GM13977 (cell line): ENCODE results near the gene LCE1D.

Source experiments
- DNase-seq: peaks from one replicate; pipeline ENCODE4 v3.0.0; 2012; ENCODE audit warnings: low spot score
- in situ Hi-C: fragments of 300-500 bp; cut with MboI; formaldehyde crosslinking; loops from one replicate; pipeline ENCODE4 v1.12.0; 2022; ENCODE audit warnings: low sequenced_read_pairs, low pct_unique_long_range_greater_than_20kb, mixed read lengths, inconsistent platforms; ENCODE audit not compliant: unreplicated experiment
- TF ChIP-seq, protein P1 (sequence below): IDR thresholded peaks from 2 replicates; pipeline ENCODE4 v1.5.1; 2012; ENCODE audit warnings: mild to moderate bottlenecking, control low read depth; ENCODE audit not compliant: insufficient read depth; ENCODE audit errors: extremely low read depth, missing control alignments

LCE1D gene

DNA sequence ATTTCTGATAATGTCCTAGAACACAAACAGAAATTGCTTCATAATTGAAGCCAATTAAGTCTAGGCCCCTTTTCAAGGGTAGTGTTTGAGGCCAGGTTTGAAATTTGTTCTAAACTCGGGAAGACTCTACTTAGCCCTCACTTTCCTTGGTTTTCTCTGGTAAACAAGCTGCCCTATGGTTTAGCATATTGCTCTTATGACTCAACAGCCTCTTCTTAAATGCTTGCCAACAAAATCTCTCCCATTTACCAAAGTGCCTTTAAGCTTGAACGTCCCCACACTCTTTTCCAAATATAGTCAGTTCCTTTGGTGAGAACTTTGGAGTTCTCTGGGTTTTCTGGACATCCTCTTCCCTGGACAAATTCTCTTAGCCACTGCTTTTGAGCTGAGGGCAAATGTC is 40.3 kb downstream of the LCE1D start:
- TF ChIP-seq, protein P1, sequence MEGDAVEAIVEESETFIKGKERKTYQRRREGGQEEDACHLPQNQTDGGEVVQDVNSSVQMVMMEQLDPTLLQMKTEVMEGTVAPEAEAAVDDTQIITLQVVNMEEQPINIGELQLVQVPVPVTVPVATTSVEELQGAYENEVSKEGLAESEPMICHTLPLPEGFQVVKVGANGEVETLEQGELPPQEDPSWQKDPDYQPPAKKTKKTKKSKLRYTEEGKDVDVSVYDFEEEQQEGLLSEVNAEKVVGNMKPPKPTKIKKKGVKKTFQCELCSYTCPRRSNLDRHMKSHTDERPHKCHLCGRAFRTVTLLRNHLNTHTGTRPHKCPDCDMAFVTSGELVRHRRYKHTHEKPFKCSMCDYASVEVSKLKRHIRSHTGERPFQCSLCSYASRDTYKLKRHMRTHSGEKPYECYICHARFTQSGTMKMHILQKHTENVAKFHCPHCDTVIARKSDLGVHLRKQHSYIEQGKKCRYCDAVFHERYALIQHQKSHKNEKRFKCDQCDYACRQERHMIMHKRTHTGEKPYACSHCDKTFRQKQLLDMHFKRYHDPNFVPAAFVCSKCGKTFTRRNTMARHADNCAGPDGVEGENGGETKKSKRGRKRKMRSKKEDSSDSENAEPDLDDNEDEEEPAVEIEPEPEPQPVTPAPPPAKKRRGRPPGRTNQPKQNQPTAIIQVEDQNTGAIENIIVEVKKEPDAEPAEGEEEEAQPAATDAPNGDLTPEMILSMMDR: no peak
- DNase-seq: no peak
- in situ Hi-C loops: no loop called here

DNA sequence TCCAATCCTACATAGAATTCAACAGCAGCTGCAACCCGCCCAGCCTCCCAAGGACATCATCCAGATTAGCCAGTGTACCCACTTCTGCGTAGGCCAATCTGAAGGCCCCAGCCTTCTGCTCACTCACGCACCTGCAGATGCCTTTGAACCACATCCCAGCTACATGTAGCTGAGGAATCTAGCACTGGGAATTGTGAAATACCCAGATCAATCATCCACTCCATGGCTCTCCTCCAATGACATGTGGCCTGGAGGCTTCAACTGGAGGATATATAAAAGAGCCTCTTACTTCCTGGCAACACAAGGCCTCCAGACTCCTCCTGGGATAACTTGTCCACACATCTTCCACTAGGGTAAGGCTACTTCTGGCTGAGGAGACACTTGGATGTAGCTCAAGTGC is 46.0 kb downstream of the LCE1D start, which contains the start of gene LCE6A:
LCE6A (plus strand) TSS at position 301 of the 400 bp plus-strand sequence. CDS start 665 bp downstream, outside the sequence.
- TF ChIP-seq, protein P1: no peak
- no peak for DNase-seq
- in situ Hi-C loops: no loop called here
